B cell (primary cell): ENCODE measurements around the gene SEC16A. TPM values are rescaled to one million over a fixed set of nuclear protein-coding genes. Genes with fewer than 3 reads are reported as not detected.

Source experiments
- ATAC-seq: fragments of 200-7000 bp; cut with Tn5 transposase; one replicate; pipeline ENCODE4 v1.10.0; 2021; ENCODE audit warnings: low read depth, mild to moderate bottlenecking, moderate number of reproducible peaks, moderate library complexity
- CTCF ChIA-PET: fragments of 350-600 bp; sonication (Branson Sonifier 250); formaldehyde crosslinking; loops from one replicate; lab custom pipeline; 2021; ENCODE audit warnings: antibody characterized with exemption, inconsistent platforms; lab: Charles Lee
- POLR2A ChIA-PET: fragments of 350-600 bp; sonication (Branson Sonifier 250); formaldehyde crosslinking; loops from one replicate; lab custom pipeline; 2021; ENCODE audit warnings: antibody characterized with exemption; lab: Charles Lee
- DNase-seq: peaks from one replicate; pipeline ENCODE4 v3.0.0; 2013
- H2AFZ ChIP-seq: 2 replicates; pipeline ENCODE4 v1.6.1; 2012; ENCODE audit warnings: mild to moderate bottlenecking, low read depth, low read length; ENCODE audit not compliant: insufficient read depth, poor library complexity, severe bottlenecking
- H3K27ac ChIP-seq, 2 donors: 1 replicate in 1 of 2; 2 replicates in 1 of 2; pipeline ENCODE4 v1.5.1; 2012 to 2013; ENCODE audit warnings: low read length in 2 of 2, mild to moderate bottlenecking in 2 of 2, moderate library complexity in 1 of 2
- H3K27me3 ChIP-seq, 4 experiments: fragments of 200-600 bp in 1 of 4; sonication (generic) in 1 of 4; replicated peaks in 1 of 4; 1 replicate in 2 of 4; 2 replicates in 2 of 4; pipeline versions ENCODE4 v1.6.1 to v1.7.0; 2013 to 2016; ENCODE audit warnings: low read length in 3 of 4, mild to moderate bottlenecking in 2 of 4, mixed read lengths in 1 of 4, moderate library complexity in 1 of 4; ENCODE audit not compliant: insufficient read depth in 4 of 4, control insufficient read depth in 3 of 4; ENCODE audit errors: control extremely low read depth in 1 of 4
- H3K36me3 ChIP-seq, 2 experiments: replicated peaks in 1 of 2; 1 replicate in 1 of 2; 2 replicates in 1 of 2; pipeline versions ENCODE4 v1.6.1 to v1.7.1; 2013; ENCODE audit warnings: low read length in 1 of 2; ENCODE audit not compliant: insufficient read depth in 2 of 2, control insufficient read depth in 1 of 2; ENCODE audit errors: control extremely low read depth in 1 of 2, extremely low read depth in 1 of 2
- H3K4me1 ChIP-seq, 2 donors: fragments of 200-600 bp in 1 of 2; sonication (generic) in 1 of 2; 1 replicate in 1 of 2; 2 replicates in 1 of 2; pipeline versions ENCODE4 v1.5.1 to v1.6.1; 2013 to 2017; ENCODE audit warnings: low read length in 2 of 2; ENCODE audit not compliant: control insufficient read depth in 2 of 2, insufficient read depth in 2 of 2
- H3K4me2 ChIP-seq: replicated peaks from 2 replicates; pipeline ENCODE3; 2012; ENCODE audit warnings: mild to moderate bottlenecking, low read depth, low read length; ENCODE audit not compliant: poor library complexity, severe bottlenecking
- H3K4me3 ChIP-seq, 5 experiments: fragments of 200-600 bp in 1 of 5; sonication (generic) in 1 of 5; 1 replicate in 3 of 5; 2 replicates in 2 of 5; pipeline versions ENCODE4 v1.5.1 to v1.7.0; 2011 to 2016; ENCODE audit warnings: low read length in 4 of 5, mild to moderate bottlenecking in 4 of 5, low read depth in 2 of 5, control low read depth in 1 of 5, moderate library complexity in 1 of 5; ENCODE audit not compliant: insufficient read depth in 1 of 5; ENCODE audit errors: control extremely low read depth in 1 of 5, extremely low read depth in 1 of 5
- H3K79me2 ChIP-seq: fragments of 200-600 bp; sonication (generic); one replicate; pipeline ENCODE4 v1.6.0; 2016; ENCODE audit warnings: low read length; ENCODE audit not compliant: control insufficient read depth, insufficient read depth
- H3K9ac ChIP-seq: fragments of 200-600 bp; sonication (generic); 2 replicates; pipeline ENCODE4 v1.6.1; 2017; ENCODE audit warnings: mild to moderate bottlenecking, low read length, moderate library complexity
- H3K9me3 ChIP-seq, 3 donors: one replicate each; pipeline versions ENCODE4 v1.6.1 to v1.7.1; 2013; ENCODE audit warnings: low read length in 2 of 3; ENCODE audit not compliant: control insufficient read depth in 2 of 3, insufficient read depth in 1 of 3; ENCODE audit errors: control extremely low read depth in 1 of 3
- H4K20me1 ChIP-seq: 2 replicates; pipeline ENCODE4 v1.6.0; 2012; ENCODE audit warnings: mild to moderate bottlenecking, low read length; ENCODE audit not compliant: insufficient read depth, control insufficient read depth, poor library complexity, severe bottlenecking
- H3K27ac Mint-ChIP-seq: one replicate; pipeline ENCODE4 v1.8.0; 2021; ENCODE audit warnings: mixed read lengths
- H3K27me3 Mint-ChIP-seq: one replicate; pipeline ENCODE4 v1.8.0; 2021; ENCODE audit warnings: mixed read lengths
- H3K4me1 Mint-ChIP-seq: one replicate; pipeline ENCODE4 v1.8.0; 2021; ENCODE audit warnings: mixed read lengths
- H3K4me3 Mint-ChIP-seq: one replicate; pipeline ENCODE4 v1.8.0; 2021; ENCODE audit warnings: mixed read lengths
- H3K9me3 Mint-ChIP-seq: one replicate; pipeline ENCODE4 v1.8.0; 2022; ENCODE audit warnings: mixed read lengths; ENCODE audit not compliant: insufficient read depth
- EZH2 ChIP-seq: IDR thresholded peaks from 2 replicates; pipeline ENCODE4 v1.6.1; 2012; ENCODE audit warnings: borderline replicate concordance, low read depth, mild to moderate bottlenecking, moderate library complexity, low read length; ENCODE audit not compliant: insufficient read depth, poor library complexity, severe bottlenecking
- WGBS: methylation state at CpG from one replicate; pipeline ENCODE4 v1.1.5; 2013; ENCODE audit warnings: missing lambda C conversion rate; ENCODE audit not compliant: insufficient coverage; 5-methylcytosine and 5-hydroxymethylcytosine counted together
- intact Hi-C: fragments of 100-400 bp; cut with micrococcal nuclease; formaldehyde crosslinking; loops from one replicate; pipeline ENCODE4 v1.10.0; 2022
- polyA plus RNA-seq: library from polyadenylated mRNA; depleted of rRNA; stranded (reverse); fragments of >200 nt; gene quantifications from 2 replicates; pipeline ENCODE4 v1.2.3, GENCODE V29; 2012
- total RNA-seq, 2 donors: library from RNA; stranded (reverse); fragments of 120-200 nt in 1 of 2; gene quantifications; 1 replicate in 1 of 2; 2 replicates in 1 of 2; pipeline versions ENCODE4 v1.2.3 to v1.2.4, GENCODE V29; 2013 to 2022
- TF ChIP-seq, protein P1 (sequence below): fragments of 200-600 bp; IDR thresholded peaks from one replicate; pipeline ENCODE4 v1.8.0; 2022; ENCODE audit warnings: antibody characterized with exemption, mild to moderate bottlenecking

Gene SEC16A
- total and polyA plus RNA-seq, 2 donors (not counting 1 experiment from before 2014, with no cell fraction given), result 31.7 to 73.4 TPM

DNA sequence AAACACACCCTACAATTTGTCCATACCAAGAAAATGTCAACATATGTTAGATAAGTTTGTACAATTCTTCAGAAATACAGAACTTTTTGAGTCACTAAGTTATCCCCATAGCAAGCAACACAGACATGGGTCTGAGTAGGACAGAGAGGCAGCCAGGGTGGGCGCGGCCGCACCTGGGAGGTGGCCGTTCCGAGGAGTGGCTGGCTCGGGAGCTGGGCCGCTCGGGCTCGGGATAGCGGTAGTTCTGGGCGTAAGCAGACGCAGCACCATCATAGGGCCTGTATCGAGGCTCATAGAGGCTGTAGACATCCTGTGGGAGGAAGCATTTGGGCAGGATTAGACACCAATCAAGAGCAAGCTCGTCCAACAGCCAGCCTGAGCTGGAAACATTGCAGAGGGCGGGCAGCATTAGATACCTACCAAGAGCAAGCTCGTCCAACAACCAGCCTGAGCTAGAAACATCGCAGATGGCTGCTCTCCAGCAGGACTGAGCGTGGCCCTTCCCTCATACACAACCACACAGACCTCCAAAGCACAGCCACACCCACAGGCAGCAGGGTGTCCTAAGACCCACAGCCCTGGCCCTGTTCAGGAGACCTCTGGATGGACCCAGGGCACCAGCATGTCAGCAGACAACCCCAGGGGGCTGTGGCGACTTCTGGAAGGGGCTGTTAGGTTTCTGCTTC lies 10.9 kb downstream of the SEC16A start:
- CTCF ChIA-PET, result interaction anchor here (0.6 to 1.6 kb wide), 4 partner anchors 9 to 189 kb away, joined by 3 to 5 read pairs (median 3); no protein-coding TSS in a partner anchor
- H3K27me3 Mint-ChIP-seq, result no peaks in the 10 kb centered on the region
- no peak overlapping the region for H2AFZ ChIP-seq

More for the DNA sequence above, 10.9 kb downstream of the SEC16A start:
- POLR2A ChIA-PET, result no interaction called here
- peaks cover 95% of the 10 kb centered on the region for H4K20me1 ChIP-seq
- no peak overlapping the region for H3K4me2 ChIP-seq
- Mint-ChIP-seq H3K9me3 (no peaks in the 10 kb centered on the region), H3K27ac (no peak overlapping the region), H3K4me1 (no peaks in the 10 kb centered on the region), H3K4me3 (no peak overlapping the region)
- H3K4me3 ChIP-seq, result no peak overlapping the region
- H3K9ac ChIP-seq, result no peak overlapping the region
- DNase-seq, result no peak
- WGBS, result 95% methylated on average over 15 of the region's 19 CpGs
- no peak for ATAC-seq
- H3K27me3 ChIP-seq, result no peaks in the 10 kb centered on the region
- H3K9me3 ChIP-seq, result no peaks in the 10 kb centered on the region
- no peaks in the 10 kb centered on the region for H3K4me1 ChIP-seq
- H3K36me3 ChIP-seq, result peaks cover 0 to 92% of the 10 kb centered on the region in 2 experiments
- intact Hi-C loops, result no loop called here
- peaks cover 98% of the 10 kb centered on the region for H3K79me2 ChIP-seq
- TF ChIP-seq, protein P1, sequence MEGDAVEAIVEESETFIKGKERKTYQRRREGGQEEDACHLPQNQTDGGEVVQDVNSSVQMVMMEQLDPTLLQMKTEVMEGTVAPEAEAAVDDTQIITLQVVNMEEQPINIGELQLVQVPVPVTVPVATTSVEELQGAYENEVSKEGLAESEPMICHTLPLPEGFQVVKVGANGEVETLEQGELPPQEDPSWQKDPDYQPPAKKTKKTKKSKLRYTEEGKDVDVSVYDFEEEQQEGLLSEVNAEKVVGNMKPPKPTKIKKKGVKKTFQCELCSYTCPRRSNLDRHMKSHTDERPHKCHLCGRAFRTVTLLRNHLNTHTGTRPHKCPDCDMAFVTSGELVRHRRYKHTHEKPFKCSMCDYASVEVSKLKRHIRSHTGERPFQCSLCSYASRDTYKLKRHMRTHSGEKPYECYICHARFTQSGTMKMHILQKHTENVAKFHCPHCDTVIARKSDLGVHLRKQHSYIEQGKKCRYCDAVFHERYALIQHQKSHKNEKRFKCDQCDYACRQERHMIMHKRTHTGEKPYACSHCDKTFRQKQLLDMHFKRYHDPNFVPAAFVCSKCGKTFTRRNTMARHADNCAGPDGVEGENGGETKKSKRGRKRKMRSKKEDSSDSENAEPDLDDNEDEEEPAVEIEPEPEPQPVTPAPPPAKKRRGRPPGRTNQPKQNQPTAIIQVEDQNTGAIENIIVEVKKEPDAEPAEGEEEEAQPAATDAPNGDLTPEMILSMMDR, result no peak
- no peak for TF ChIP-seq EZH2
- H3K27ac ChIP-seq, result no peak overlapping the region
